ENCODE results near the gene UGT1A10. TPM values are rescaled to one million over a fixed set of nuclear protein-coding genes. Genes with fewer than 3 reads are reported as not detected.

Gene UGT1A10
- total and polyA plus RNA-seq, 4 donors: 0.03 to 0.14 TPM; not detected in 2

DNA sequence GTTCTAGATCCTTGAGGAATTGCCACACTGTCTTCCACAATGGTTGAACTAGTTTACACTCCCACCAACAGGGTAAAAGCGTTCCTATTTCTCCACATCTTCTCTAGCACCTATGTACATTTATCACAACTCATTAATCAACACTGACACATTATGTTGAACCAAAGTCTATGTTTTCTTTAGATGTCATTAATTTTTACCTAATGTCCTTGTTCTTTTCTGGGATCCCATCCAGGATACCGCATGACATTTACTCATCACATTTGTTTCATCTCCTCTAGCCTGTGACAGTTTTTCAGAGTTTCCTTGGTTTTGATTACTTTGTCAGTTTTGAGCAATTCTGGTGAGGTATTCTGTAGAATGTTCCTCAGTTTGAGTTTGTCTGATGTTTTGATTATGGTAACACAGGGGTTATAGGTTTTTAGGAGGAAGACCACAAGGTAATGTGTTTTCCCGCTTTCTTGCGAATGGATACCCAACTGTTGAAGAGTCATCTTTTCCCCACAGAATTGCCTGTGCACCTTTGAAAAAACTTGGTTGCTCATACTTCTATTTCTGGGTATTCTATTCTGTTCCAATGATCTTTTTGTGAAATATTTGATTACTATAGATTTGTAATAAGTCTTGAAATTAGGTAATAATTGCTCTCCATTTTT, 32.5 kb downstream of the UGT1A10 start:
- Histone ChIP-seq H3K36me3 (ENCODE audit: control insufficient read depth in 4 of 4, insufficient read depth in 4 of 4, low read length in 4 of 4) (no peaks in the 10 kb centered on the region), H3K4me1 (ENCODE audit: control insufficient read depth in 5 of 5, insufficient read depth in 5 of 5, low read length in 5 of 5) (no peaks in the 10 kb centered on the region), H3K27ac (ENCODE audit: low read depth in 1 of 2, low read length in 1 of 2) (no peak overlapping the region), H3K27me3 (ENCODE audit: control insufficient read depth in 3 of 3, insufficient read depth in 3 of 3, low read length in 2 of 3) (no peaks in the 10 kb centered on the region), H3K9me3 (ENCODE audit: control insufficient read depth in 4 of 4, insufficient read depth in 3 of 4, low read length in 3 of 4) (peaks cover 0 to 2% (median 0%) of the 10 kb centered on the region in 4 donors), H3K4me3 (no peak overlapping the region), H3K9ac (ENCODE audit: insufficient read depth in 1 of 2, low read length in 2 of 2) (no peak overlapping the region)
- DNase-seq: no peak
- TF ChIP-seq, protein P1, sequence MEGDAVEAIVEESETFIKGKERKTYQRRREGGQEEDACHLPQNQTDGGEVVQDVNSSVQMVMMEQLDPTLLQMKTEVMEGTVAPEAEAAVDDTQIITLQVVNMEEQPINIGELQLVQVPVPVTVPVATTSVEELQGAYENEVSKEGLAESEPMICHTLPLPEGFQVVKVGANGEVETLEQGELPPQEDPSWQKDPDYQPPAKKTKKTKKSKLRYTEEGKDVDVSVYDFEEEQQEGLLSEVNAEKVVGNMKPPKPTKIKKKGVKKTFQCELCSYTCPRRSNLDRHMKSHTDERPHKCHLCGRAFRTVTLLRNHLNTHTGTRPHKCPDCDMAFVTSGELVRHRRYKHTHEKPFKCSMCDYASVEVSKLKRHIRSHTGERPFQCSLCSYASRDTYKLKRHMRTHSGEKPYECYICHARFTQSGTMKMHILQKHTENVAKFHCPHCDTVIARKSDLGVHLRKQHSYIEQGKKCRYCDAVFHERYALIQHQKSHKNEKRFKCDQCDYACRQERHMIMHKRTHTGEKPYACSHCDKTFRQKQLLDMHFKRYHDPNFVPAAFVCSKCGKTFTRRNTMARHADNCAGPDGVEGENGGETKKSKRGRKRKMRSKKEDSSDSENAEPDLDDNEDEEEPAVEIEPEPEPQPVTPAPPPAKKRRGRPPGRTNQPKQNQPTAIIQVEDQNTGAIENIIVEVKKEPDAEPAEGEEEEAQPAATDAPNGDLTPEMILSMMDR (IDR thresholded peaks at IDR 0.05; ENCODE audit: control extremely low read depth, extremely low read depth): no peak
- 86 to 88% methylated on average over 4 of the region's 4 CpGs for WGBS, 2 donors
- no peak for ATAC-seq (ENCODE audit: insufficient read depth, low FRiP score)

DNA sequence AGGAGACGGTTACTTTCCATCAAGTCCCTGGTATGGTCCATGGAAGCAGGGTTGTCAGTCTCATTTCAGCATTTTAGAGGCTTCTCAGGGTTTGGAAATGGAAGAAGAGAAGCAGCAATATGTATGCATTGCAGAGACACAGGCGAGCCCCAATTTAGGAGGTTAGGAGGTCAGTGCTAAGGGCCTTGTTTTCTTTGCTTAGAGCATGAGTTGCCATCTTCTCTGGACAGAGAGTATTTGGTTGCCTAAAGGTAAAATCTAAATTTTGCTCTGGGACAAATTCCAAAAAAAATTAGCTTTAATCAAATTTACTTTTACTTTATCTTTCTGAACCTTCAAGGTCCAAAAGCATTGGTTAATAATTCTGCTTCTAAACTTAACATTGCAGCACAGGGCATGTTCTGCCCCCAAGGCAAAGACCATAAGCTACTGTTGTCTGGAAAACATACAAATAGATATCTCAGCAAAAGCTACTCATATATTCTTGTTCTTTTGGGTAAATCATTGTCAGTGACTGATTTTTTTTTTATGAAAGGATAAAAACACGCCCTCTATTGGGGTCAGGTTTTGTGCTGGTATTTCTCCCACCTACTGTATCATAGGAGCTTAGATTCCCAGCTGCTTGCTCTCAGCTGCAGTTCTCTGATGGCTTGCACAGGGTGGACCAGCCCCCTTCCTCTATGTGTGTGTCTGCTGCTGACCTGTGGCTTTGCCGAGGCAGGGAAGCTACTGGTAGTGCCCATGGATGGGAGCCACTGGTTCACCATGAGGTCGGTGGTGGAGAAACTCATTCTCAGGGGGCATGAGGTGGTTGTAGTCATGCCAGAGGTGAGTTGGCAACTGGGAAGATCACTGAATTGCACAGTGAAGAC, 35.3 kb downstream of the UGT1A10 start, which contains the start of gene UGT1A9:
TSS of gene UGT1A9 (plus strand) at position 609 of the 872 bp plus-strand sequence. CDS start at position 646, 37 bp downstream.
- no peaks in the 10 kb centered on the region for H3K36me3 ChIP-seq (ENCODE audit: control insufficient read depth in 4 of 4, insufficient read depth in 4 of 4, low read length in 4 of 4)
- H3K9ac ChIP-seq (ENCODE audit: insufficient read depth in 1 of 2, low read length in 2 of 2): no peak within 1 kb of the TSS
- DNase-seq: no peak
- H3K4me1 ChIP-seq (ENCODE audit: control insufficient read depth in 5 of 5, insufficient read depth in 5 of 5, low read length in 5 of 5): no peaks in the 10 kb centered on the region
- no peak within 1 kb of the TSS for H3K27ac ChIP-seq (ENCODE audit: low read depth in 1 of 2, low read length in 1 of 2)
- H3K9me3 ChIP-seq (ENCODE audit: control insufficient read depth in 4 of 4, insufficient read depth in 3 of 4, low read length in 3 of 4): peaks cover 0 to 2% (median 0%) of the 10 kb centered on the region in 4 donors
- no peak for ATAC-seq (ENCODE audit: insufficient read depth, low FRiP score)
- H3K4me3 ChIP-seq: no peak within 1 kb of the TSS
- no peaks in the 10 kb centered on the region for H3K27me3 ChIP-seq (ENCODE audit: control insufficient read depth in 3 of 3, insufficient read depth in 3 of 3, low read length in 2 of 3)
- 86 to 90% methylated on average over 5 of the region's 5 CpGs for WGBS, 2 donors
- TF ChIP-seq, protein P1 (IDR thresholded peaks at IDR 0.05; ENCODE audit: control extremely low read depth, extremely low read depth): no peak

DNA sequence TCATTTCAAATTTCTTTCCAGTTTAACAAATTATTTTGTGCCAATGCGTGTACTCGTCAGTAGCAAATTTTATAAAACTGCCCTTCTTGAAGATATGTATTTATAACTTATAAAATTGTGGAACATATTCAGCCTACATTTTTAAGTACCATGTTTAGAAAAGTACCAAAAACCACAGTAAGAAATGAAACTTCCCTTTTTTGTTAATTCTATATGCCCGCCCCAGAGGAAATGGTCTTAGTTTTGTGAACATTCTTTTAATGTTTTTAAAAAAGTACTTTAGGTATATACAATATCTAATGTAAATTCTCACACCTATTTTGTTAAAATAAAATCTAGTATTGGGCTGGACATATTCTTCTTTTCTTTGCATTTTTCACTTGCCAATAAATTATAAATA, 36.6 kb downstream of the UGT1A10 start:
- WGBS, 2 donors: 65 to 67% methylated on average over 3 of the region's 3 CpGs
- Histone ChIP-seq H3K9me3 (ENCODE audit: control insufficient read depth in 4 of 4, insufficient read depth in 3 of 4, low read length in 3 of 4) (peaks cover 0 to 2% (median 0%) of the 10 kb centered on the region in 4 donors), H3K4me1 (ENCODE audit: control insufficient read depth in 5 of 5, insufficient read depth in 5 of 5, low read length in 5 of 5) (no peaks in the 10 kb centered on the region), H3K27me3 (ENCODE audit: control insufficient read depth in 3 of 3, insufficient read depth in 3 of 3, low read length in 2 of 3) (no peaks in the 10 kb centered on the region), H3K9ac (ENCODE audit: insufficient read depth in 1 of 2, low read length in 2 of 2) (no peak overlapping the region), H3K36me3 (ENCODE audit: control insufficient read depth in 4 of 4, insufficient read depth in 4 of 4, low read length in 4 of 4) (no peaks in the 10 kb centered on the region), H3K4me3 (no peak overlapping the region), H3K27ac (ENCODE audit: low read depth in 1 of 2, low read length in 1 of 2) (no peak overlapping the region)
- no peak for ATAC-seq (ENCODE audit: insufficient read depth, low FRiP score)
- TF ChIP-seq, protein P1 (IDR thresholded peaks at IDR 0.05; ENCODE audit: control extremely low read depth, extremely low read depth): no peak
- no peak for DNase-seq

Measured in lung (tissue), 12 donors.